Stimulated activated CD8-positive, alpha-beta memory T cell treated with anti-CD3 and anti-CD28 coated beads, Interleukin-15, amount 100 ng/mL, for 24 hours (primary cell): Measurements from ENCODE around the gene MTMR12.
"Not testable (repeated sequence)": the region's sequence is repeated elsewhere in the genome, so short reads cannot be mapped to it uniquely, and the experiment has no call there.

Source experiments
- DNase-seq: peaks from one replicate; pipeline ENCODE4 v3.0.0-alpha.2; 2020; ENCODE audit warnings: low read depth

Gene MTMR12

DNA sequence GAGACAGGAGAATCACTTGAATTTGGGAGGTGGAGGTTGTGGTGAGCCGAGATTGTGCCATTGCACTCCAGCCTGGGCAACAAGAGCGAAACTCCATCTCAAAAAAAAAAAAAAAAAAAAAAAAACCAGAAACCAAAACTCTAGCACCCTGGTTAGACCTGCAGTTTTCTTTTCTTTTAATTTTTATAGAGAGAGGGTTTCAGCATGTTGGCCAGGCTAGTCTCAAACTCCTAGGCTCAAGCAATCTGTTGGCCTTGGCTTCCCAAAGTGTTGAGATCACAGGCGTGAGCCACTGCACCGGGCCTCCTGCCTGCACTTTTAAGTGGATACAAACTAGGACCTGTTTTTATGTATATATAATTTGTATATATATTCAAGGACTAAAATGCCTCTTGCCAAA, 12.9 kb upstream of the MTMR12 start:
- no peak for DNase-seq

DNA sequence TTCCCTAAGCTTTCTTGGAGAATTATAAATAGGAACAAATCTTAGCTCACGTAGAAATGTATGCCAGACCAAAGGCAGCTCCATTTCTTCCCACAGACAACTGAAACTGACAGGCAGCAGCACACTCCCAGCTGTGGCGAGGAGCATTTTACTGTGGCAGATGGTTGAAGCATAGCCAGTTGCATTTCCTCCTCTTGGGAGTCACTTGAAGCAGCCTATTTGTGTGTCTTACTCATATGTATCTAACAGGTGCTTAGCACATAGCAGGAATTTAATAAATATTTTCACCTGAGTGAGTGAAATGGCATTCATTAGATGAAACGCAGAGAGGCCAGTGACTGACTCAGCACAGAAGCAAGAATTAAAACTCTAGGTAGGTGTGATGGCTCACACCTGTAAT, 12.3 kb upstream of the MTMR12 start:
- no peak for DNase-seq

DNA sequence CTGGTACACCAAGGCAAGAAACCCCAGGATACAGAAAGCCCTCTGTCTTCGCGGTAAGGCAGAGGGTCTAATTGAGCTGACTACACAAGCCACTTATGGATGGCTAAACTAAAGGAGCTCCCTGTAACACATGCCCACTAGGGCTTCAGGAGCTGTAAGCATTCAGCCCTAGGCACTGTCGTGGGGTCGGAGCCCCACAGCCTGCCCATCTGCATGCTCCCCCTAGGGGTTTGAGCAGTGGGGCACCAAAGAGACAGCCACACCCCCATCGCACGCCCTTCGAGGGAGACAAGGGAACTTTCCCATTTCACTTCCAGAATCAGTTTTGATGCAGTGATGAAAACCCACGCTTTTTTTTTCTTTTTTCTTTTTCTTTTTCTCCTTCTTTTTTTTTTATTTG, 11.0 kb upstream of the MTMR12 start:
- DNase-seq: no peak

DNA sequence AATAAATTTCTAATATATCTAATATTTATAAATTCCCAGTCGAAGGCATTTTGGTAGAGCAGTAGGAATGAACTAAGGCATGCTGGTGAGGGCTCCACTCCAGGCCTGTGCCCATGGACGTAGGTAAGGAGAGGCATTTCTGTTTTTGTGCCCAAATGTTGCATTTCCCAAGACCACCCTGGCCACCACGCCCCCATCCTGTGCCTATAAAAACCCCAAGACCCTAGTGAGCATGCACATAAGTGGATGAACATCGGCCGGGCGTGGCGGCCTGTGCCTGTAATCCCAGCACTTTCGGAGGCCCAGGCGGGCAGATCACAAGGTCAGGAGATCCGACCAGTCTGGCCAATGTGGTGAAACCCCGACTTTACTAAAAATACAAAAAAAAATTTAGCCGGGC, 10.1 kb upstream of the MTMR12 start:
- no peak for DNase-seq

DNA sequence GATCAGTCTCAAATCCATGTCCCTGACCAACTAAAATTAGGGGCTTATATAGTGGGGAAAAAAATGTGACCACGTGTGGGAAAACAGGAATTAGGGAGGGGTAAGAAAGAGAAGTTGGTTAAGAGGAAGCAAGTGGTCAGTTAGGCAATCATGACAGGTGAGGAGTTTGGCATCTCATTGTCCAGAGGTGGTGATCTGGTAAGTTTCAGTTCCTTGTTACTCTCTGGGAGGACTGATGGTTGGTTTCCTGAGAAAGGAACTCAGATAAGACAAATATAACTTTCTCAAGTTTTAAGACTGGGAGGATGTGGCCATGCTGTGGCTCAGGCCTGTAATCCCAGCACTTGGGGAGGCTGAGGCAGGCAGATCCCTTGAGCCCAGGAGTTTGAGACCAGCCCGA, 9.0 kb upstream of the MTMR12 start:
- not testable (repeated sequence) for DNase-seq

DNA sequence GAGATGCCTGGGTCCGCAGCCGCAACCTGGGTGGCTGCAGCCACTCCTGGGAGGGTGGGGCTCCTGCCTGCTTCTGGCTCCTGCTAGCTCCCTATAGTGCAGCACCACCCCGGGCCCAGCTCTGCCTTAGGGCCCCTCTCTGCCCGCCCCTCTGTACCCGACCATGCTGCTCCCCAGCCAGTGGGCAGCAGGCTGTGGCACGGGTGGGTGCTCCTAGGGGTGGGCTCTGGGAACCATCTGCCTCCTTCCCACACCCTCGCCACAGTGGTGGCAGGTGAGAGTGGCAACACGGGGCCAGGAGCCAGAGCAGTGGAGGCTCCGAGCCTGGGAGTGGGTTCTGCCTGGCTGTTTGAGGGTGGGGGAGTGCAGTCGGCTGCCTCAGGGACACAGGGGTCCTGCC, 7.8 kb upstream of the MTMR12 start:
- no peak for DNase-seq

DNA sequence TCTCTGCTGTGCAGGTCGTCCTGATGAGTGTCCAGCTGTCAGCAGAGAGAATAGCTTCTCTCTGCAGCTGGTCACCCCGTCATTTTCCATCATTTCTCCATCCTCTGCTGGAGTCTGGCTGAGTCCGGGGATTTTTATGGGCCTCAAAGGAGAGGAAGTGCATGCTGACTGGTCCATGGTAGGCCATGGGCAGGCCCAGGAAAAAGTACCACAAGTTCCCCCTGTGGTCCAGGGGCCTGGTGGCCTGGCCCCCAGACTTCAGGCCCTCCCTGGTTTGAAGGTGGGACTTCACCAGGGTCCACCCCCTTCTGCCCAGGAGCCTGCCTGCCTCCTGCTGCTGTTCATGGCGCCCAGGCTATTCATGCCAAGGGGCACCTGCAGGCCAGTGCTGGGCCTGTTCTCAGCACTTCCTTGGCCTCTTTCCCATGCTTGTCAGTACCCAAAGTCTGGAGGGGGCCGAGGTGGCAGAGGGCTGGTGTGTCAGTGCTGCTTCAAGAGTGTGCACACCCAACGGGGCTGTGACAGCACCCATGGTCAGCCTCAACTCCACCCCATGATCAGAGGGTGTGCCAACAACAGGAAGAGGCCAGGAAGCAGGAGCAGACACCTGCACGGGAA, 7.3 kb upstream of the MTMR12 start:
- DNase-seq: no peak

DNA sequence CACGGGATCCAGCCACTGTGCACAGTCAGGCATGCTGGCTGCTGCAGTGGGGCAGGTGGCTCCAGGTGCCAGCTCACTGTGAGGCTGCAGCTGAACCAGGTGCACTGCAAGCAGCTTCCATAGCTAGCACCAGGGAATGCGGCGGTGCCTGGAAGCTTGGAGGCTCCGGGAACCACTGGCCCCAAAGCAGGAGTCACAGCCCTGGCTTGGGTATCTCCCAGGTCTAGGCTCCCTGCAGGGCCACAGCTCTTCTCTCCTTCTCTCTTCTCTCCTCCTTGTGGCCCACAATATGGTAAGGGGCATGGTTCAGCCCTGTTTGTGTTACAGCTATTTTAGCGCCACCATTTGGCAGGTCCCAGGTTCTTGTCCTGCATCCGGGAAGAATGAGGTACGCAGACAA, 6.7 kb upstream of the MTMR12 start:
- no peak for DNase-seq

DNA sequence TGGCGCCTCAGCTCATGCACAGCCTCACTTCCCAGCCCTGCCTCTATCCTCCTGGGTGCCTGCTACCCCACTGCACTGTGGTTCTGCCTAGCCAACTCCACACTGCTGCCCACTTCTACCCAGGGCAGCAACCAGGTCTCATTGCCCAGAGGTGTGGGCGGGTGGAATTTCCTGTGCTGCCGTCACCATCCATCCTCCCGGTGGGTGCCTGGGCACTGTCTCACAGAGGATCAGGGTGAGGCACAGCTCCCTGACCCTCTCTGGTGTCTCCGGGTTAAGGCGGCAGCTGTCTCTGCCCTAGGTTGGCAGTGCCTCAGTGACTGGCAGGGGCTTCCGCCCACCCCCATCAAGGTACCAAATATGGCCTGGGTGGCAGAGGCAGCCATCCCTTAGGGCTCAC, 4.3 kb upstream of the MTMR12 start:
- DNase-seq: no peak

DNA sequence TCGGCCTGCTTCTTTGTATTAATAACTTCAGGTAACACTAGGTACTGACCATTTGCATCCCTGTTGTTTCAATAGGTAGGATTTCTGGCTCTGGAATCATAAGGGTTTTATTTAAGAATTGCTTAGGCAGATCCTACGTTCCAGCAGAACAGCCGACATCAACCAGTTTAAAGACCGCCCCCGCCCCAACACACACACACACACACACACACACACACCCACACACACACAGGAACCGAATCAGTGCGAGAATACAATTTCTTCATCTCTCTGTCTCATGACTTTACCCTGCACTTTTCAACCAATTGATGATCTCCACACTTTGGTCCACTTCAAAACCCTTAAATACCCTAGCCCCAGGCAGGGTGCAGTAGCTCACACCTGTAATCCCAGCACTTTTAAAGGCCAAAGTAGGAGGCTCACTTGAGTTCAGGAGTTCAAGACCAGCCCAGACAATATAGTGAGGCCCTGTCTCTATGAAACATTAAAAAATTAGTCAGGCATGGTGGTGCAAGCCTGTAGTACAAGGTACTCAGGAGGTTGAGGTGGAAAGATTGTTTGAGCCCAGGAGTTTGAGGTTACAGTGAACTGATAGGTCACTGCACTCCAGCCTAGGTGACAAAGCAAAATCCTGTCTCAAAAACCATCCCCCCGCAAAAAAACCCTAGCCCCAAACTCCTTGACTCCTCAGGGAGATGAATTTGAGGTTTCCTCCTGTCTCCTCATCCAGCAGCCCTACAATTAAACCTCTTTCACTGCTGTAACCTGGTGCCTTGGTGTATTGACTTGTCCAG, 2.7 kb upstream of the MTMR12 start:
- no peak for DNase-seq

DNA sequence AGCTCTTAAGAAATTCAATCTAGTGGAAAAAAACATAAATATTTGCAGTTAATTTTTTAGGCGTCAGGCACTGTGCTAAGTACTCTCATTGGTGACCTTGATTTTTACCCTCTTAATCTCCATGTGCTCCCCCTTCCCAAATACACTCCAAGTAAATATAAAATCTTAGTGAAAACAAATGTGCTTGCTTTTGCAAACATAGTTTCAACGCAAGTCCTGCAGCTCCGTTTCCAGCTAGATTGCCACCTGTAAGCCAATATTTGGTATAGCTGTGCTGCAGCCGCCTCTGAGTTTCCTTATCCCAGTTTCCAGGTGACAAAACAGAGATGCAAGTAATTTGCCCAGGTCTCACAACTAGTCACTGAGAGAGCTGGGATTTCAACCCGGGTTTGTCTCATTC, 1.9 kb upstream of the MTMR12 start:
- DNase-seq: no peak

DNA sequence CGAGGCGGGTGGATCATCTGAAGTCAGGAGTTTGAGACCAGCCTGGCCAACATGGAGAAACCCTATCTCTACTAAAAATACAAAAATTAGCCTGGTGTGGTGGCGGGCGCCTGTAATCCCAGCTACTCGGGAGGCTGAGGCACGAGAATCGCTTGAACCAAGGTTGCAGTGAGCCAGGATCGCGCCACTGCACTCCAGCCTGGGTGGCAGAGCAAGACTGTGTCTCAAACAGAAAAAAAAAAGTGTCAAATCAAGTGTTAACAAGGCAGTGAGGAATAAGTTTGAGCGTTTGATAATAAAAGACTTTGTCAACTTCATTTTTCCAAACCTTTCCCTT, 1.4 kb upstream of the MTMR12 start:
- not testable (repeated sequence) for DNase-seq

DNA sequence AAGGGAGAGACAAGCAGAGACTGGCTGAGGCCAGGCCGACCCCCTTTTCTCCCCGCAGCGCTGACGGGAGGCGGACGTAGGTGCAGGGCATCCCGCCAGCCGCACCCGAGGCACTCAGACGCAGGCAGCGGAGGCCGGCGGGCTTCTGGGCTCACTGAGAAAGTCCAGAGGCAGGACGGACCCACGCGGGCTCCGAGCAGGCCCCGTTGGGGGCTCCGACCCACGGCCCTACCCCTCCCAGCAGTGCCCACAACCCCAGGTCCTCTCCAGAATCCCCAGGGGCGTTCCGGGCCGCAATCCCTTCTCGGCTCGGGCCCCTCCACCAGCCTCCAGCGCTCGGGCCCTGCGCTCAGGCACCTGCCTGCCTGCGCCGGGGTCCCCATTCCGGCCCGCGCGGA, 543 bp downstream of the MTMR12 start:
- peak; percentile 24 for DNase-seq

DNA sequence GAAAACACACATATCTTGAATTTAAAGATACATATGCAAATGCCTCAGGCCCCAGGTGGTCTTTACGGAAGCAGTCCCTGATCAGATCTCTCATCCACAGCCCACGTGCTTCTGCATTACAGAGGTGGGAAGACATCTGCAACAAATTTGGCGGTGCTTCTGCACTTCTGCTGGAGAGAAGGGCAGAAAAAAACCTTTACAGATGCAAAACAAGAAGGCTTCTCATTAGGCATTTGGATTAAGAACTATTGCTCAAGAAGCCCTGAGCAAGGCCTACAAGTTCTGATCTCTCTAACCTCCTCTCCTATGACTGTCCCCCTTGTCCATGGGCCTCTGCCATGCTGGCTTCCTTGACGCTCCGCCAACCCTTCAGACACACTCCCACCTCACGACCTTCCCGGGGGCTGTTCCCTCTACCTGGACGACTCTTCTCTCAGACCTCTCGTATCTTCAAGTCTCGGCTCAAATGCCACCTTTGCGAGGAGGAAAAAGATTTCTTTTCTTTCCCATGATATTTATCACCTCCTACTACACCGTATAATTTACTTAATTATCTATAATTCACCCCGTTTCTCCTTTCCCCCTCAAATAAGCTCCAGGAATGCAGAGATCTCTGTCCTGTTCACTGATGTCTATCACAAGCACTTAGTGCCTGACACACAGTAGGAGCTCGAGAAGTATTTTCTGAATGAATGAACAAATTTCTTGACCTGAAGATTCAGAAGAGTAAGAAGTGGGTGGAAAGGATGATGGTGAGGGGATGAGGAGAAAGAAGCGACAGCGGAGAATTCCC, 1.1 kb downstream of the MTMR12 start:
- no peak for DNase-seq

DNA sequence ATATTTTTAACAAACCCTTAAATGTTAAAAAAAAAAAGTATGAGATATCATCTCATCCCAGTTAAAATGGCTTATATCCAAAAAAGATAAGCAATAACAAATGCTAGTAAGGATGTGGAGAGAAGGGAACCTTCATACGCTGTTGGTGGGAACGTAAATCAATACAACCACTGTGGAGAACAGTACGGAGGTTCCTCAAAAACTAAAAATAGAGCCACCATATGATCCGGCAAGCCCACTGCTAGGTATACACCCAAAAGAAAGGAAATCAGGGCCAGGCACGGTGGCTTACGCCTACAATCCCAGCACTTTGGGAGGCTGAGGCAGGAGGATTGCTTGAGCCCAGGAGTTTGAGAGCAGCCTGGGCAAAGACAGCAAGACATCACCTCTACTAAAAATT, 3.0 kb downstream of the MTMR12 start:
- DNase-seq: no peak

DNA sequence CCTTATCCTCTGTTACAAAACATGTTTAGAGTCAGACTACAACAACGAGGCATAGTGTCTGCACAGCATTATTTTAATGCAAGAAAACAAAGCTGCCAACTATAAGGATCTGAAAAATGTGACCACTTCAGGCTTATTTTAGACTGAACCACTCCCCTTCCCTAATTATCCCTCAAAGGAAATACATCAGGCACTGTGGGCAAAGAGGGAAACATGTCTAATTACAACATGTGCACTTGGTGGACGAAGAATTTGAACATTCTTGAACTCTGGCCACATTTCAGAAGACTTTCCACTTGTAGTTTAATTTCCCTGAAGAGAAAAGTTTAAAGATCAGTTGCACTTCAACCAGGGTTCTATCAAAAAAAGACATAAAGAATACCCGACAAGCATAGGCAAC, 3.8 kb downstream of the MTMR12 start:
- no peak for DNase-seq

DNA sequence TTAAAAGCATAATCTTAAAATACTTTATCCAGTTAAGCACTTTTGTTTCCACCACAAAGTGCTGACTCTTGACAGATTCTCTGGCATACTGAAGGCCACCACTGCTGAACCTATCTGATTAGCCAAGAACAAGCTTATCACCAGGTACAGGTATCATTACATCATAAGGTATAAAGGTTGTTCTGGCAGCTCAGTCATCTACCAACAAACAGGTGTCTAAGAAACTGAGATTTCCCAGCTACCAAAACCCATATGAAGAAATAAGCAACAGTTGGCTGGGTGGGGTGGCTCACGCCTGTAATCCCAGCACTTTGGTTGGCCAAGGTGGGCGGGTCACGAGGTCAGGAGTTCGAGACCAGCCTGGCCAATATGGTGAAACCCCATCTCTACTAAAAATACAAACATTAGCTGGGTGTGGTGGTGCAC, 5.0 kb downstream of the MTMR12 start:
- no peak for DNase-seq

DNA sequence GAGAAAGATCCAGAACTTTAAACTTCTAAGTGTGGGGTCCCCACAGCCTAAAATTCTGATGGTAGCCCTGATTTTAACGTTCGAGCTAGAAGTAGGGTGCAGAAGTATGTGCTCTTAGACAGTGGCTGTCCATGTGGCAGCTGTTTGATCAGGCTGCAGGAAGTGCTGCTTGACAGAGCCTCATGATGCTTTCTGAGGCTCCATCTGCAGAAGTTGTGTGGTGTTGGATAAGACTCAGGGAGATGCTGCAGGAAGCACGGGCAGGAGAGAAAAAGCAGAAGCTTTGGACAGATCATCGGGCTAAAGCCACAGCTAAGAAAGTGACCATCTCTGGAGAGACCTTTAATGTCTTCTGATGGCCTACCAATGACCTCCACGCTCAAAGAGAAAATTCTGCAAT, 8.1 kb downstream of the MTMR12 start:
- DNase-seq: no peak

DNA sequence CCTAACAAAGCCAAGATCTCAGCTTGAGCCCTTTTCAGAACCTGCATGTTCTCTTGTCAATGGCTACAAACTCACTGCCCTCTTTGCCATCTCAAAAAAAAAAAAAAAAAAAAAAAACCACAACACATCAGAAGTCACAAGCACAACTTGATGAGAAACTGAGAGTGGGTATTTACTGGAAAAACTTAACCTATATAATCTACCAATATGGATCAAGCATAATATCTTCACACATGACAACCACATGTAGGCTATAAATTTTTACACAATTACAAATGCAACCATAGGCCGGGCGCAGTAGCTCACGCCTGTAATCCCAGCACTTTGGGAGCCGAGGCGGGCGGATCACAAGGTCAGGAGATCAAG, 9.0 kb downstream of the MTMR12 start:
- no peak for DNase-seq

DNA sequence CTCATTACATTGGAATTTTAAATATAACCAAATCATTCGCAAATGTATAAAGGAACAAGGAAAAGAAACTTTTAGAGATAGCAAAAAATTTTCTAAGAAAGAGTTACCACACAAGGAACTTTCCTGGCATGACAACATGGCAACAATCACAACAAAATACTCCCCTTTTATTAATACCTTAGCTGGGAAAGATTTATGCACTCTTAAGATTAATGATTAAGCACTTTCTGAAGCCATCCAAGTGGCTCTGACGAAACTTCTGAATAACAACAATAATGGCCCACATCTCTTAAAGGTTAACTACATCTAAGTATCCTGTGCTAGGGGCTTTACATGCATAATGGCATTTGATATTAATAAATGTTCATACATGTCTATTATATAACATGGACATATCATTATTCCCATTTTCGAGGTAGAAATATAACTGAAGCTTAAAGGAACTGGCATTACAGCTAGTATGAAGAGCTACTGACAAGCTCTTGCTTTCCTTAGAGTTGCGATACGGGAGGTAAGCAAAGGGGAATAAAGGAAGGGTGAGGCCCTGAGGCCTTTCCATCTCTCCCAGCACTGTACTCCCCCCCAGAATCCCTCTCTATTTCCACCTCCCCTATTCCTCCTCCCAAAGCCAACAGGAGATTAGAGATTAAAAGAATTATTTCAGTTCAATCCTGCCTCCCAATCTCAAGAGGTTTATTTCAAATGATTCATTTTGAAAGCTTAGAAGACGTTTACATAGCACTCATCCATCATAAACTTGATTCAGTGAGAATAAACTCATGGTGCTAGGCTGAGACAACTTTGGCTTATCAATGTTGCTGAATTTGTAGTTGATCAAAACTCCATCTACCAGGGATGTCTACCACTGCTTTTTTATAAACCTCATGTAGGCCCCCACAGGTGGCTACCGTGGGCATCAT, 9.6 kb downstream of the MTMR12 start:
- no peak for DNase-seq

DNA sequence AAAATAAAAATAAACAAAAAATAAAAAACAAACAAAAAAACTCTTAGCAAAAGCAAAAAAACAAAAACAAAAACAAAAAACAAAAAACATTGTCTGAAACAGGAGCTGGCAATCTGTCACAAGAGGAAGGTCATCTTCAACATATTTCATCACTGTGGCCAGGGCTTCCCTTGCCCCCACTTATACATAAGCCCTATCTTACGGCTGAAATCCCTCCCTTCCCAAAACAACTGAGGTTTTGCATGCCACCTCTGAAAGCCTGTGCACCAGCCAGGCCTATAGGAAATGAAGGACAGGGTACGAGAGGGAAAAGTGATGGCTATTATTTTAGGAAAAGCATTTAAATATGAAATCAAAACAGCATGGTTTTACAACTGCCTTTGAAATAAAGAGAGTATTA, 10.8 kb downstream of the MTMR12 start:
- no peak for DNase-seq

DNA sequence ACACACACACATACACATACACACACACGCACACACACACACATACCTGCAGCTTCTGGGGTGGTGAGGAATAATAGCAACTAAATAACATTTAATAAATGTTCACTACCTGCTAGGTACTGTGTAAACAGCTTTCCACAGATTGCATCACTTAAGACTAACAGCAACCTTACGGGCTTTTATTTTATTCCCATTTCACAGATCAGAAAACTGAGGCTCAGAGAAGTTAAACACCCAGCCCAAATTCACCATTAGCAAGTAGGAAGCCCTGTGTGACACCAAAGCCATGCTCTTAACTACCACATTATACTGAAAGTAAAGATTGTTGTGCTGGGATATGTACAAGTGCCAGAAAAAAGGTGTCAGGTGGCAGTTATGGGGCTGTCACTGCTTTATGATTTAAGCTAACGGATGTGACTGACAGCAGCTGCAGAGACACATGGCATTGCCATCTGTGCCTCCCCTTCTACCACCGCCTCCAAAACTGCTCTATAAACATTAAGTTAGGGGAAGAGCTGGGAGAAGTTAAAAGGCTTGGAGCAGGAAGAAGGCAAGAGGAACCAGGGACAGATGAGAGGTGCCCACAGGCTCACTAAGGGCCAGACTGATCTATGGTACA, 13.6 kb downstream of the MTMR12 start:
- DNase-seq: no peak
